MM.1S (cell line): ENCODE results near the gene LANCL2.

ENCODE experiments used
- DNase-seq: peaks from one replicate; pipeline ENCODE4 v3.0.0-alpha.2; 2015
- H2AFZ ChIP-seq: fragments of 300-600 bp; sonication (generic); 2 replicates; pipeline ENCODE4 v1.6.0; 2016; ENCODE audit warnings: antibody characterized with exemption, low read length
- H3F3A ChIP-seq: fragments of 300-600 bp; sonication (generic); 2 replicates; pipeline ENCODE4 v1.6.1; 2016; ENCODE audit warnings: mild to moderate bottlenecking, antibody characterized with exemption, low read length, moderate library complexity, mixed read lengths; ENCODE audit not compliant: insufficient read depth
- H3K27ac ChIP-seq: fragments of 300-600 bp; sonication (generic); 2 replicates; pipeline ENCODE4 v1.5.1; 2016; ENCODE audit warnings: mild to moderate bottlenecking, low read length
- H3K27me3 ChIP-seq: fragments of 300-600 bp; sonication (generic); replicated peaks from 2 replicates; pipeline ENCODE4 v1.6.0; 2016; ENCODE audit warnings: low read length; ENCODE audit not compliant: insufficient read depth
- H3K36me3 ChIP-seq: fragments of 300-600 bp; sonication (generic); replicated peaks from 2 replicates; pipeline ENCODE4 v1.6.1; 2016; ENCODE audit warnings: mild to moderate bottlenecking, low read length, mixed read lengths; ENCODE audit not compliant: insufficient read depth
- H3K4me1 ChIP-seq: fragments of 300-600 bp; sonication (generic); 2 replicates; pipeline ENCODE4 v1.6.1; 2016; ENCODE audit warnings: low read length, mixed read lengths
- H3K4me2 ChIP-seq: fragments of 300-600 bp; sonication (generic); 2 replicates; pipeline ENCODE4 v1.6.0; 2016; ENCODE audit warnings: low read depth, low read length
- H3K4me3 ChIP-seq: fragments of 300-600 bp; sonication (generic); 2 replicates; pipeline ENCODE4 v1.5.1; 2016; ENCODE audit warnings: low read length, mixed read lengths
- H3K79me2 ChIP-seq: fragments of 300-600 bp; sonication (generic); 2 replicates; pipeline ENCODE4 v1.6.1; 2016; ENCODE audit warnings: mixed run types, low read length, mixed read lengths
- H3K9ac ChIP-seq: fragments of 300-600 bp; sonication (generic); 2 replicates; pipeline ENCODE4 v1.6.1; 2016; ENCODE audit warnings: low read length, mixed read lengths
- H3K9me2 ChIP-seq: fragments of 300-600 bp; sonication (generic); replicated peaks from 2 replicates; pipeline ENCODE4 v1.6.1; 2016; ENCODE audit warnings: mild to moderate bottlenecking, low read length, mixed read lengths; ENCODE audit not compliant: insufficient read depth
- H3K9me3 ChIP-seq: fragments of 300-600 bp; sonication (generic); replicated peaks from 2 replicates; pipeline ENCODE4 v1.6.1; 2016; ENCODE audit warnings: mild to moderate bottlenecking, low read length, mixed read lengths; ENCODE audit not compliant: insufficient read depth
- H4K20me1 ChIP-seq: fragments of 300-600 bp; sonication (generic); 2 replicates; pipeline ENCODE4 v1.6.1; 2016; ENCODE audit warnings: mild to moderate bottlenecking, low read length, moderate library complexity, mixed read lengths; ENCODE audit not compliant: insufficient read depth
- CTCF ChIP-seq: fragments of 300-600 bp; sonication (generic); IDR thresholded peaks from 2 replicates; pipeline ENCODE4 v1.5.1; 2016; ENCODE audit warnings: antibody characterized with exemption, low read length, mixed read lengths
- EZH2 ChIP-seq: fragments of 300-600 bp; sonication (generic); optimal IDR thresholded peaks from 2 replicates; pipeline ENCODE3; 2017; ENCODE audit warnings: low read depth, mild to moderate bottlenecking, antibody characterized with exemption, low read length, mixed read lengths
- EZH2phosphoT487 ChIP-seq: fragments of 300-600 bp; sonication (generic); IDR thresholded peaks from 2 replicates; pipeline ENCODE4 v1.6.1; 2018; ENCODE audit warnings: antibody characterized with exemption, low read length

LANCL2 gene

GRCh38 chr7:55449205-55449991, 84.3 kb downstream of the LANCL2 start:
- Histone ChIP-seq H3K9me2 (no peaks in the 10 kb centered on the region), H3K4me2 (no peak overlapping the region), H3K36me3 (no peaks in the 10 kb centered on the region; the same call in 1 of the 2 replicates), H3K27ac (no peak overlapping the region), H3K9ac (no peak overlapping the region), H2AFZ (no peak overlapping the region), H3K27me3 (no peaks in the 10 kb centered on the region), H3K4me1 (no peaks in the 10 kb centered on the region), H3K79me2 (no peaks in the 10 kb centered on the region), H3K4me3 (no peak overlapping the region), H3K9me3 (no peaks in the 10 kb centered on the region), H4K20me1 (no peaks in the 10 kb centered on the region), H3F3A (no peaks in the 10 kb centered on the region; the same call in 1 of the 2 replicates)
- DNase-seq: no peak
- no peak for TF ChIP-seq EZH2phosphoT487
- TF ChIP-seq EZH2: no peak
- TF ChIP-seq CTCF: no peak

- Histone ChIP-seq H3K4me2 (no peak overlapping the region), H3K4me1 (no peaks in the 10 kb centered on the region), H3K4me3 (no peak overlapping the region), H3K79me2 (no peaks in the 10 kb centered on the region), H4K20me1 (no peaks in the 10 kb centered on the region), H3K27me3 (no peaks in the 10 kb centered on the region), H3K9ac (no peak overlapping the region), H3K36me3 (no peaks in the 10 kb centered on the region; the same call in 1 of the 2 replicates), H2AFZ (no peak overlapping the region), H3K9me3 (no peaks in the 10 kb centered on the region), H3K27ac (no peak overlapping the region), H3F3A (no peaks in the 10 kb centered on the region; the same call in 1 of the 2 replicates), H3K9me2 (no peaks in the 10 kb centered on the region)
- TF ChIP-seq CTCF (no peak), EZH2 (no peak), EZH2phosphoT487 (no peak)
- no peak for DNase-seq
Observed at GRCh38 chr7:55449992-55450535, 84.9 kb downstream of the LANCL2 start.

DNA sequence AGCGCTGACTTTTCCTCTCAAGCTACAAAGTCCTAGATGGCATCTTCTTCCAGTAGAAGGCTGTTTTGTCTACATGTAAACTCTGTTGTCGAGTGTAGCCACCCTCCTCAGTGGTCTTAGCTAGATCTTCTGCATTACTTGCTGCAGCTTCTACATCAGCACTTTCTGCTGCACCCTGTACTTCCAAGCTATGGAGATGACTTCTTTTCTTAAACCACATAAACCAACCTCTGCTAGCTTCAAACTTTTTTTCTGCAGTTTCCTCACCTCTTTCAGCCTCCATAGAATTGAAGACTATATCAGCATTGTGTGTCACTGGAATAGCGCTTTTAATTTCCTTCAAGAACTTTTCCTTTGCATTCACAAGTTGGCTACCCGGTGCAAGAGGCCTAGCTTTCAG, 87.8 kb downstream of the LANCL2 start:
- H3K9me3 ChIP-seq: no peaks in the 10 kb centered on the region
- TF ChIP-seq EZH2phosphoT487: no peak

DNA sequence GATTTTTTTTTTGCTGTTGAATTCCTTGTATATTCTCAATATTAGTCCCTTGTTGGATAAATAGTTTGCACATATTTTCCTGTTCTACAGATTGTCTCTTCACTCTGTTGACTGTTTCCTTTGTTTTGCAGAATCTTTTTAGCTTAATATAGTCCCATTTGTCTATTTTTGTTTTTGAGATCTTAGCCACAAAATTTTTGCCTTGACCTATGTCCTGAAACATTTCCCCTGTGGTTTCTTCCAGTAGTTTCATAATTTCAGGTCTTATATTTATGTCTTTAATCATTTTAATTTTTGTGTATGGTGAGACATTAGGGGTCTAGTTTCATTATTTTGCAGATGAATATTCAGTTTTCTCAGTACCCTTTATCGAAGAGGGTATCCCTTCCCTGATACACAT, 92.7 kb downstream of the LANCL2 start:
- H3K4me2 ChIP-seq: no peak overlapping the region

More for the DNA sequence above, 87.8 kb downstream of the LANCL2 start:
- Histone ChIP-seq H3K27ac (no peak overlapping the region), H3K36me3 (no peaks in the 10 kb centered on the region; the same call in 1 of the 2 replicates), H3F3A (no peaks in the 10 kb centered on the region; the same call in 1 of the 2 replicates), H3K4me3 (no peak overlapping the region), H3K4me1 (0 out of 2 replicates have a peak, but pooled peaks cover 3% of the 10 kb centered on the region), H4K20me1 (no peaks in the 10 kb centered on the region), H3K9ac (no peak overlapping the region), H3K27me3 (no peaks in the 10 kb centered on the region), H3K9me2 (no peaks in the 10 kb centered on the region), H2AFZ (no peak overlapping the region), H3K79me2 (peaks cover 8% of the 10 kb centered on the region), H3K4me2 (no peak overlapping the region)
- DNase-seq: no peak

More for the DNA sequence above, 92.7 kb downstream of the LANCL2 start:
- Histone ChIP-seq H3K27me3 (no peaks in the 10 kb centered on the region), H3K4me1 (peaks cover 13% of the 10 kb centered on the region; the same call in 1 of the 2 replicates), H3K9ac (no peak overlapping the region), H3F3A (no peaks in the 10 kb centered on the region; the same call in 1 of the 2 replicates), H3K27ac (no peak overlapping the region), H3K36me3 (peaks cover 2% of the 10 kb centered on the region; the same call in 1 of the 2 replicates), H2AFZ (no peak overlapping the region), H4K20me1 (no peaks in the 10 kb centered on the region), H3K9me2 (no peaks in the 10 kb centered on the region), H3K4me3 (no peak overlapping the region), H3K9me3 (no peaks in the 10 kb centered on the region), H3K79me2 (peaks cover 8% of the 10 kb centered on the region)
- no peak for DNase-seq
- TF ChIP-seq EZH2phosphoT487: no peak
- TF ChIP-seq EZH2: no peak
- TF ChIP-seq CTCF: no peak
